Panc1 (cell line): Measurements from ENCODE around the gene MARK3. TPM values are rescaled to one million over a fixed set of nuclear protein-coding genes. Genes with fewer than 3 reads are reported as not detected.

Experiments
- ATAC-seq: fragments of 200-7000 bp; cut with Tn5 transposase; 2 replicates; pipeline ENCODE4 v1.9.1; 2020; ENCODE audit warnings: mild to moderate bottlenecking, moderate library complexity
- BruUV-seq: library from RNA; stranded (reverse); fragments of 400-500 nt; replicated peaks from 2 replicates; lab custom pipeline; 2021; lab: Mats Ljungman, UMichigan
- CTCF ChIA-PET: fragments of 300-600 bp; sonication (Branson Sonifier 250); formaldehyde crosslinking; loops from one replicate; lab custom pipeline; 2022; ENCODE audit warnings: antibody characterized with exemption; lab: Charles Lee
- POLR2A ChIA-PET: fragments of 300-600 bp; sonication (Branson Sonifier 250); formaldehyde crosslinking; loops from one replicate; lab custom pipeline; 2022; ENCODE audit warnings: antibody characterized with exemption; lab: Charles Lee
- DNase-seq: peaks from one replicate; pipeline ENCODE4 v3.0.0-alpha.2; 2010; ENCODE audit warnings: low read depth, low spot score
- H3K27ac ChIP-seq: 2 replicates; pipeline ENCODE4 v1.5.1; 2011; ENCODE audit warnings: mild to moderate bottlenecking, low read length, inconsistent platforms
- H3K27me3 ChIP-seq: fragments of 200-500 bp; sonication (Bioruptor generic); 2 replicates; pipeline ENCODE4 v1.6.0; 2014; ENCODE audit warnings: low read length, inconsistent platforms; ENCODE audit not compliant: control insufficient read depth, insufficient read depth
- H3K36me3 ChIP-seq: fragments of 200-500 bp; sonication (Bioruptor generic); 2 replicates; pipeline ENCODE4 v1.5.1; 2014; ENCODE audit warnings: inconsistent platforms, mild to moderate bottlenecking, low read length, moderate library complexity; ENCODE audit not compliant: control insufficient read depth, insufficient read depth
- H3K4me1 ChIP-seq: 2 replicates; pipeline ENCODE4 v1.5.1; 2011; ENCODE audit warnings: inconsistent platforms, mild to moderate bottlenecking, low read length, moderate library complexity; ENCODE audit not compliant: control insufficient read depth, insufficient read depth
- H3K4me3 ChIP-seq, 2 experiments: 2 replicates each; pipeline ENCODE4 v1.5.1; 2011 to 2012; ENCODE audit warnings: low read depth in 2 of 2, low read length in 2 of 2, mild to moderate bottlenecking in 2 of 2, inconsistent platforms in 1 of 2, moderate library complexity in 1 of 2
- H3K9me3 ChIP-seq: fragments of 200-500 bp; sonication (Bioruptor generic); 2 replicates; pipeline ENCODE4 v1.5.1; 2014; ENCODE audit warnings: low read depth, mild to moderate bottlenecking, inconsistent platforms, low read length, moderate library complexity; ENCODE audit not compliant: control insufficient read depth, insufficient read depth
- CTCF ChIP-seq: fragments of 450-650 bp; IDR thresholded peaks from 2 replicates; pipeline ENCODE4 v1.5.1; 2017; ENCODE audit warnings: mild to moderate bottlenecking
- POLR2AphosphoS5 ChIP-seq: IDR thresholded peaks from 2 replicates; pipeline ENCODE4 v1.6.1; 2012; ENCODE audit warnings: mild to moderate bottlenecking, low read depth, low read length, moderate library complexity
- REST ChIP-seq, 2 experiments: IDR thresholded peaks; 2 replicates each; pipeline ENCODE4 v1.6.1; 2011 to 2012; ENCODE audit warnings: low read depth in 2 of 2, control low read depth in 1 of 2, low read length in 1 of 2, mild to moderate bottlenecking in 1 of 2, moderate library complexity in 1 of 2; ENCODE audit not compliant: insufficient read depth in 1 of 2
- SIN3A ChIP-seq: IDR thresholded peaks from 2 replicates; pipeline ENCODE4 v1.6.1; 2012; ENCODE audit warnings: low read depth, mild to moderate bottlenecking, low read length, moderate library complexity, borderline replicate concordance; ENCODE audit not compliant: insufficient read depth
- TCF7L2 ChIP-seq: IDR thresholded peaks from 2 replicates; pipeline ENCODE4 v1.6.1; 2011; ENCODE audit warnings: mild to moderate bottlenecking, low read depth, low read length, inconsistent platforms
- in situ Hi-C: cut with HindIII; loops from 2 replicates; pipeline ENCODE4 v1.10.0; 2016; ENCODE audit warnings: low sequenced_read_pairs, low pct_unique_long_range_greater_than_20kb
- intact Hi-C: fragments of 100-400 bp; cut with micrococcal nuclease; formaldehyde crosslinking; loops from one replicate; pipeline ENCODE4 v1.10.0; 2022; ENCODE audit not compliant: unreplicated experiment
- total RNA-seq: library from RNA; stranded (reverse); gene quantifications from one replicate; pipeline ENCODE4 v1.2.1, GENCODE V29; 2021; ENCODE audit not compliant: unreplicated experiment

MARK3 gene
- total RNA-seq, 1 experiment from 2014 or later = 56.1 TPM

GRCh38 chr14:103346286-103346685 is 38.9 kb upstream of the MARK3 start:
- DNase-seq (no peak), ATAC-seq (no peak)
- no peaks in the 10 kb centered on the region for H3K27me3 ChIP-seq
- H3K27ac ChIP-seq = no peak overlapping the region
- H3K4me3 ChIP-seq = no peak overlapping the region
- no peaks in the 10 kb centered on the region for H3K9me3 ChIP-seq
- in situ Hi-C loops (no loop called here), intact Hi-C loops (no loop called here)
- CTCF ChIA-PET = no interaction called here
- POLR2A ChIA-PET = interaction anchor here (0.6 to 0.7 kb wide), 2 partner anchors 12 to 327 kb away, joined by 3 to 6 read pairs; no protein-coding TSS in a partner anchor
- peaks cover 23% of the 10 kb centered on the region for H3K36me3 ChIP-seq
- no TSS peak for BruUV-seq
- peaks cover 16% of the 10 kb centered on the region for H3K4me1 ChIP-seq
- TF ChIP-seq REST (IDR thresholded peaks at IDR 0.05; ENCODE audit: insufficient read depth in 1 of 2, low read depth in 2 of 2, low read length in 1 of 2) (no peak), SIN3A (no peak), TCF7L2 (no peak), CTCF (no peak), POLR2AphosphoS5 (no peak)

GRCh38 chr14:103347091-103347815 is 38.0 kb upstream of the MARK3 start:
- TF ChIP-seq SIN3A (no peak), POLR2AphosphoS5 (no peak), TCF7L2 (no peak), REST (IDR thresholded peaks at IDR 0.05; ENCODE audit: insufficient read depth in 1 of 2, low read depth in 2 of 2, low read length in 1 of 2) (no peak), CTCF (no peak)
- BruUV-seq = no TSS peak
- intact Hi-C loops = no loop called here
- no peak for DNase-seq
- in situ Hi-C loops = no loop called here
- H3K27me3 ChIP-seq = no peaks in the 10 kb centered on the region
- no peaks in the 10 kb centered on the region for H3K9me3 ChIP-seq
- no peak overlapping the region for H3K27ac ChIP-seq
- ChIA-PET POLR2A (no interaction called here), CTCF (interaction anchor here (0.7 kb wide), 2 partner anchors 33 to 47 kb away, joined by 3 to 4 read pairs; no protein-coding TSS in a partner anchor)
- H3K4me3 ChIP-seq = no peak overlapping the region
- no peak for ATAC-seq
- H3K4me1 ChIP-seq = peaks cover 16% of the 10 kb centered on the region
- H3K36me3 ChIP-seq = peaks cover 14% of the 10 kb centered on the region
